ENCODE results near the gene PRKAB1. TPM values are rescaled to one million over a fixed set of nuclear protein-coding genes. Genes with fewer than 3 reads are reported as not detected.

Gene PRKAB1
- total RNA-seq, 1 experiment from 2014 or later, result 42.2 TPM

GRCh38 chr12:119621878-119622277 is 46.1 kb upstream of the PRKAB1 start:
- H2BK15ac ChIP-seq (ENCODE audit: low read depth, low read length), result no peak overlapping the region
- no peak for TF ChIP-seq CTCF (conservative IDR thresholded peaks at IDR 0.05)
- no peak overlapping the region for H2BK12ac ChIP-seq (ENCODE audit: insufficient read length, low read depth, low read length)
- H3K4me1 ChIP-seq (ENCODE audit: insufficient read depth, low read length), result no peaks in the 10 kb centered on the region
- no peak overlapping the region for H2BK20ac ChIP-seq (ENCODE audit: low read depth, low read length, poor library complexity, severe bottlenecking)
- H3K79me2 ChIP-seq (ENCODE audit: insufficient read depth, low read length), result no peaks in the 10 kb centered on the region
- H3K4ac ChIP-seq (ENCODE audit: low read depth, low read length), result no peak overlapping the region
- Mint-ChIP-seq H3K4me3 (no peak overlapping the region), H3K4me1 (no peaks in the 10 kb centered on the region), H3K27me3 (ENCODE audit: low read depth) (peaks cover 24% of the 10 kb centered on the region), H3K27ac (no peak overlapping the region), H3K9me3 (peaks cover 20 to 21% of the 10 kb centered on the region in 2 experiments), H3K36me3 (ENCODE audit: insufficient read depth in 1 of 3, low read depth in 3 of 3) (peaks cover 3 to 11% (median 5%) of the 10 kb centered on the region in 3 experiments)
- H4K8ac ChIP-seq (replicated peaks; ENCODE audit: insufficient read length, low read depth, low read length), result no peak overlapping the region
- no peak overlapping the region for H3K27ac ChIP-seq (ENCODE audit: insufficient read length, low read depth, low read length)
- H3K79me1 ChIP-seq (ENCODE audit: insufficient read depth, low read depth, low read length, poor library complexity, severe bottlenecking), result no peaks in the 10 kb centered on the region
- H2AFZ ChIP-seq (ENCODE audit: low read length), result no peak overlapping the region
- no peaks in the 10 kb centered on the region for H3K9me3 ChIP-seq (ENCODE audit: control insufficient read depth, low read depth, low read length)
- H3K14ac ChIP-seq (ENCODE audit: insufficient read depth, low read length), result no peak overlapping the region
- H2AK5ac ChIP-seq (ENCODE audit: insufficient read length, low read length), result no peak overlapping the region
- H4K5ac ChIP-seq (ENCODE audit: insufficient read length, low read depth, low read length), result no peak overlapping the region
- no peak overlapping the region for H3K9ac ChIP-seq (ENCODE audit: extremely low read depth, insufficient read length, low read length)
- H3K23ac ChIP-seq (ENCODE audit: insufficient read length, low read depth, low read length), result no peak overlapping the region
- H3T11ph ChIP-seq (ENCODE audit: low read length), result no peak overlapping the region
- no peak overlapping the region for H2BK5ac ChIP-seq (ENCODE audit: insufficient read length, low read length)
- no CpG with 5 or more reads among the region's 2 CpGs for WGBS (ENCODE audit: extremely low coverage, insufficient read length, low lambda C conversion rate)
- no peaks in the 10 kb centered on the region for H3K27me3 ChIP-seq (ENCODE audit: insufficient read depth, low read length)
- H4K91ac ChIP-seq (ENCODE audit: insufficient read length, low read depth, low read length), result no peak overlapping the region
- no peaks in the 10 kb centered on the region for H4K20me1 ChIP-seq (ENCODE audit: control insufficient read depth, insufficient read depth, insufficient read length)
- H3K23me2 ChIP-seq (ENCODE audit: insufficient read length, low read depth, low read length, poor library complexity, severe bottlenecking), result no peaks in the 10 kb centered on the region
- no peak overlapping the region for H3K18ac ChIP-seq (ENCODE audit: insufficient read length, low read depth, low read length)
- H2BK120ac ChIP-seq (ENCODE audit: low read depth, low read length, poor library complexity, severe bottlenecking), result no peak overlapping the region
- H3K4me2 ChIP-seq (ENCODE audit: insufficient read depth, insufficient read length, low read length), result no peak overlapping the region
- H3K56ac ChIP-seq (ENCODE audit: insufficient read length, low read depth, low read length), result no peak overlapping the region
- no peak for DNase-seq

Data from H9 (cell line).